ENCODE data around the gene ZNF436. TPM values are rescaled to one million over a fixed set of nuclear protein-coding genes. Genes with fewer than 3 reads are reported as not detected.

Gene ZNF436
- total and polyA plus RNA-seq, 2 donors (not counting 3 experiments of a cell fraction or from before 2014, with no cell fraction given), result 6.5 to 14.0 TPM

- H3K9me3 ChIP-seq (replicated peaks; ENCODE audit: control insufficient read depth, insufficient read depth, low read length), result no peaks in the 10 kb centered on the region
- ChIA-PET POLR2A (interaction anchor here (0.6 kb wide), 1 partner anchor 20 kb away, joined by 4 read pairs; no protein-coding TSS in a partner anchor), CTCF (interaction anchor here (0.7 to 2.9 kb wide), 4 partner anchors 23 to 126 kb away, joined by 3 to 30 read pairs (median 4); partner anchors contain the start of gene HNRNPR)
- intact Hi-C loops (cut with micrococcal nuclease), result no loop called here
- no peaks in the 10 kb centered on the region for H4K20me1 ChIP-seq (replicated peaks; ENCODE audit: control insufficient read depth, extremely low read depth, insufficient read depth, low read length)
- H3K4me2 ChIP-seq (ENCODE audit: insufficient read depth, low read length), result peak overlapping the region; percentile 85
- H3K4me1 ChIP-seq (ENCODE audit: control insufficient read depth, extremely low read depth, insufficient read depth, low read length), result peaks cover 32% of the 10 kb centered on the region
- peaks cover 8% of the 10 kb centered on the region for H3K79me2 ChIP-seq (ENCODE audit: control insufficient read depth, insufficient read depth, low read length)
- H3K27me3 ChIP-seq (ENCODE audit: control insufficient read depth in 2 of 2, insufficient read depth in 2 of 2, low read length in 2 of 2), result no peaks in the 10 kb centered on the region
- H3K9me1 ChIP-seq (replicated peaks; ENCODE audit: control insufficient read depth, extremely low read depth, insufficient read depth, low read length), result no peaks in the 10 kb centered on the region
- peaks cover 2 to 4% of the 10 kb centered on the region in 2 experiments for H3K36me3 ChIP-seq (ENCODE audit: control insufficient read depth in 2 of 2, extremely low read depth in 1 of 2, insufficient read depth in 2 of 2, low read length in 2 of 2)
- DNase-seq (ENCODE audit: low read depth, low spot score) (peak; percentile 82), FAIRE-seq (peak; percentile 70)
- no peak for TF ChIP-seq POLR2AphosphoS5 (IDR thresholded peaks at IDR 0.05; ENCODE audit: insufficient read depth, low read depth, low read length)
- TF ChIP-seq CTCF (IDR thresholded peaks at IDR 0.05; ENCODE audit: extremely low read depth in 1 of 2, insufficient read depth in 1 of 2, low read depth in 1 of 2, low read length in 2 of 2), result peak in 1 of 2 donors; percentile 5
- H3K4me3 ChIP-seq (replicated peaks in 1 of 3; ENCODE audit: insufficient read depth in 1 of 3, low read depth in 1 of 3, low read length in 3 of 3), result no peak overlapping the region
- no TSS peak for BruUV-seq (replicated peaks)
- H2AFZ ChIP-seq (ENCODE audit: low read depth, low read length), result peak overlapping the region; percentile 17
- peak overlapping the region; percentile 82 for H3K27ac ChIP-seq (ENCODE audit: insufficient read depth, low read depth, low read length)
- no peak overlapping the region for H3K9ac ChIP-seq (replicated peaks; ENCODE audit: extremely low read depth, insufficient read depth, low read length)
- dilution Hi-C loops (cut with MboI; ENCODE audit: extremely low pct_ligation_motif_present, low sequenced_read_pairs), result no loop called here
Measured at GRCh38 chr1:23370709-23371584, 1.3 kb upstream of the ZNF436 start.

GRCh38 chr1:23370330-23370708, 683 bp upstream of the ZNF436 start:
- no TSS peak for BruUV-seq (replicated peaks)
- H3K27me3 ChIP-seq (ENCODE audit: control insufficient read depth in 2 of 2, insufficient read depth in 2 of 2, low read length in 2 of 2), result no peaks in the 10 kb centered on the region
- peak overlapping the region; percentile 82 for H3K9ac ChIP-seq (replicated peaks; ENCODE audit: extremely low read depth, insufficient read depth, low read length)
- intact Hi-C loops (cut with micrococcal nuclease) (no loop called here), dilution Hi-C loops (cut with MboI; ENCODE audit: extremely low pct_ligation_motif_present, low sequenced_read_pairs) (no loop called here)
- H3K36me3 ChIP-seq (ENCODE audit: control insufficient read depth in 2 of 2, extremely low read depth in 1 of 2, insufficient read depth in 2 of 2, low read length in 2 of 2), result peaks cover 2 to 4% of the 10 kb centered on the region in 2 experiments
- CTCF ChIA-PET, result interaction anchor here (0.7 to 2.9 kb wide), 5 partner anchors 15 to 127 kb away, joined by 3 to 30 read pairs (median 4); partner anchors contain the start of gene HNRNPR
- POLR2A ChIA-PET, result interaction anchor here (0.6 kb wide), 1 partner anchor 20 kb away, joined by 4 read pairs; no protein-coding TSS in a partner anchor
- peak overlapping the region; percentile 82 for H3K27ac ChIP-seq (ENCODE audit: insufficient read depth, low read depth, low read length)
- no peaks in the 10 kb centered on the region for H4K20me1 ChIP-seq (replicated peaks; ENCODE audit: control insufficient read depth, extremely low read depth, insufficient read depth, low read length)
- DNase-seq (ENCODE audit: low read depth, low spot score), result peak; percentile 36
- TF ChIP-seq POLR2A (IDR thresholded peaks at IDR 0.05; ENCODE audit: low read depth, low read length), result no peak
- TF ChIP-seq JUN (IDR thresholded peaks at IDR 0.05; ENCODE audit: borderline replicate concordance, insufficient read depth, insufficient read length, low read depth), result no peak
- TF ChIP-seq MYC (IDR thresholded peaks at IDR 0.05; ENCODE audit: low read depth, low read length), result no peak
- TF ChIP-seq FOS (IDR thresholded peaks at IDR 0.05; ENCODE audit: borderline replicate concordance, insufficient read depth, low read length), result no peak
- no peak for TF ChIP-seq EZH2 (IDR thresholded peaks at IDR 0.05; ENCODE audit: borderline replicate concordance, low read depth, low read length, severe bottlenecking)
- no peak for TF ChIP-seq CTCF (IDR thresholded peaks at IDR 0.05; ENCODE audit: extremely low read depth in 1 of 2, insufficient read depth in 1 of 2, low read depth in 1 of 2, low read length in 2 of 2)
- no peak for TF ChIP-seq MAX (IDR thresholded peaks at IDR 0.05; ENCODE audit: insufficient read depth, insufficient read length)
- no peak for TF ChIP-seq GATA2 (IDR thresholded peaks at IDR 0.05; ENCODE audit: insufficient read depth, insufficient read length, low read depth, low read length)
- no peak for TF ChIP-seq POLR2AphosphoS5 (IDR thresholded peaks at IDR 0.05; ENCODE audit: insufficient read depth, low read depth, low read length)
- FAIRE-seq, result no peak
- H3K9me1 ChIP-seq (replicated peaks; ENCODE audit: control insufficient read depth, extremely low read depth, insufficient read depth, low read length), result no peaks in the 10 kb centered on the region
- H3K4me3 ChIP-seq (replicated peaks in 1 of 3; ENCODE audit: insufficient read depth in 1 of 3, low read depth in 1 of 3, low read length in 3 of 3), result peak overlapping the region in 1 of 3 experiments; percentile 93
- no peak overlapping the region for H2AFZ ChIP-seq (ENCODE audit: low read depth, low read length)
- peaks cover 32% of the 10 kb centered on the region for H3K4me1 ChIP-seq (ENCODE audit: control insufficient read depth, extremely low read depth, insufficient read depth, low read length)
- H3K9me3 ChIP-seq (replicated peaks; ENCODE audit: control insufficient read depth, insufficient read depth, low read length), result no peaks in the 10 kb centered on the region
- peak overlapping the region; percentile 85 for H3K4me2 ChIP-seq (ENCODE audit: insufficient read depth, low read length)
- H3K79me2 ChIP-seq (ENCODE audit: control insufficient read depth, insufficient read depth, low read length), result peaks cover 8% of the 10 kb centered on the region
